Renal pelvis (tissue), 3 donors: ENCODE measurements around the gene ARHGEF28. TPM values are rescaled to one million over a fixed set of nuclear protein-coding genes. Genes with fewer than 3 reads are reported as not detected.

Experiments
- polyA plus RNA-seq, 3 donors: library from polyadenylated mRNA; unstranded; fragments of 120-200 nt; gene quantifications; one replicate each; pipeline ENCODE4 v1.2.1, GENCODE V29; 2013; ENCODE audit not compliant: insufficient read length in 3 of 3

Gene ARHGEF28
- polyA plus RNA-seq, 3 donors: 42.6 to 72.4 (median 60.2) TPM

Other genes starting within 250 kb of the ARHGEF28 start
- gene FOXD1, start 177.4 kb upstream of the ARHGEF28 start, polyA plus RNA-seq: 10 to 100 TPM in 2 of 3 donors, 1 to 10 TPM in 1; 7.1 to 16.3 (median 11.8) TPM
- gene BTF3, start 127.8 kb upstream of the ARHGEF28 start, polyA plus RNA-seq: 1,000 to 10,000 TPM in 1 of 3 donors, 100 to 1,000 TPM in 2; 854 to 1,038 (median 886) TPM
- gene ANKRA2, start 60.6 kb upstream of the ARHGEF28 start, polyA plus RNA-seq: 10 to 100 TPM; 32.3 to 55.0 (median 54.4) TPM
- 10 to 100 TPM; 12.4 to 17.7 (median 15.2) TPM for gene UTP15, start 60.5 kb upstream of the ARHGEF28 start, polyA plus RNA-seq